ENCODE results near the gene ZNF423.

ZNF423 gene

GRCh38 chr16:49457196-49457595 lies 398.7 kb downstream of the ZNF423 start:
- DNase-seq (ENCODE audit: low read depth), result no peak

DNA sequence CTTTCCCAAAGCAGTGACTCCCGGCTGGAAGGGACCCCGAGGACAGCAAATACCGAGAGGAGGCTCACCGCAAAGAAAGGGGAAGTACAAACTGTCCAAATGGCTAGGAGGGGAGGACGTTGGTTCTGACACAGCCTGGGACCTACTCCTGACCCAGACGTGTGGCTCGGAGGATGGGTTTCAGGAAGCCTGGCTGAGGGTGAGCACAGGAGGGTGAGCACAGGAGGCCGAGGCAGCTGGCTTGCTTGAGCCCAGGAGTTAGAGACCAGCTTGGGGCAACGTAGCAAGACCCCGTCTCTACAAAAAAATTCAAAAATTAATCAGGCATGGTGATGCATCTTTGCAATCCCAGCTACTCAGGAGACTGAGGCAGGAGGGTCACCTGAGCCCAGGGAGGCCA lies 399.1 kb downstream of the ZNF423 start:
- DNase-seq (ENCODE audit: low read depth), result no peak

- no peak for DNase-seq (ENCODE audit: low read depth)
Observed at GRCh38 chr16:49455991-49456745, 399.7 kb downstream of the ZNF423 start.

DNA sequence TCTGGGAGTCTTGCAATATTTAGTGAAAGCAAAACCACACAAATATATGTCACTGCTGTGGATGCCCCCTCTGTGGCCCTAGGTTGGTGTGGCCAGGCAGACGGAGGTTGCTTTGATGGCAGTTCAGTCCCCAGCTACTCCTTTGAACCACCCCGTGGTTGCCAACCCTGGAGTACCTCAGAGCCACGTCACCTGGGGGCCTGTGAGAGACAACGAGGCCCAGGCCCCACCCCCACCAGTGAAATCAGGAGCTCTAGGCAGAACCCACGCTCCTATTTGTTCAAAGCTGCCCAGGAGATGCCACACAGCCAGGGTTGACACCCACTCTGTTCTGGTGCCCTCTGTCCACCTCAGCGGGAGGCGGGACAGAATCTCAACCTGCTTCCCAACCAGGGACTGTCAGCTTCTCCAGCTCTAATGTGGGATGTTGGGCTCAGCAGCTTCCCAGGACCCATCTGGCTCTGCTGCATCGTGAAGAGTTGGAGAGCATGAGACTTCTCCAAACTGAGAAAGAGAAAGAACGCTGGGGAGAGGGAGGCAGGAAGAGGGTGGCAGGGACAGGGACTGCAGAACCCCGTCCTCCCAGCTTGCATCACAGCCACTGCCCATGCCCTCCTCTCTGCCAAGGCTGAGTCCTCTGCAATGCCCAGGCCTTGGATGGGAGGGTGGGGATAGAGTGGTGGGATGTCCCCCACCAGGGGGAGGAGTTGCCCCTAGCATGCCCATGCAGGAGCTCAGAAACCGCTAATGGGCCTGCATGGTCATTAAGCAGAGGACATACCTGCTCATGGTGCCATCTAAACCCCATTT lies 400.5 kb downstream of the ZNF423 start:
- no peak for DNase-seq (ENCODE audit: low read depth)

DNA sequence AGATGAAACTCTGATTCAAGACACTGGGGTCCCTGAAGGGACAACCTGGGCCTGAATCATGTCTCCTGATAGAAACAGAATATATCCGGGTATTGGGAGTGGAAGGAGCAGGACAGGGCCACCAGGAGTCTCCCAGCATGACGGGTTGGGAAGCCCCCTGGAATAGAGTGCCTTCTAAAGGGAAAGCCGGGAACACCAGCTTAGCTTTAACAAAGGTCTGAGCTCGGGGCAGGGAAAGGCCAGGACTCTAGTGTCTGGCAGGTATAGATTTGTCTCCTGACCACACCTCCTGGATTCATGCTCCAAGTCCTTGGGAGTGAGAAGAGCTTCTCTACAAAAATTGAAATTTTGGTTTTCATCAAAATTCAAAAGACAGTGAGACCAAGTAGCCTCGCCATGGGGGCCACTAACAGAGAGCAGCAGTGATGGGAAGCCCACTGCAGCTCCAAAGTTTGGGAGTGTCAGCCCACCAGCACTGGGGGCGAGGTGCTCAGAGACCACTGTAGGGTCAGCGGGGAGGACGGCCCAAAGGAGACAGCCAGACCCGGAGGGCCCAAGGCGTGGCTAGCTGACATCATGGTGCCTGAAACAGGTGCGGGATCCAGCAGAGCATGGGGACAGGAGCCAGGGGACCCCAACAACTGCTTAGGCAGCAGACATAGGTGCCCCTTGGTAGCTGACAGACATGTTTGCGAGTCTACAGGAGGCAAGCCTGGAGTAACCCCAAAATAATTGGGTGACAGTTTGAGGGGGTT lies 401.3 kb downstream of the ZNF423 start:
- DNase-seq (ENCODE audit: low read depth), result no peak

DNA sequence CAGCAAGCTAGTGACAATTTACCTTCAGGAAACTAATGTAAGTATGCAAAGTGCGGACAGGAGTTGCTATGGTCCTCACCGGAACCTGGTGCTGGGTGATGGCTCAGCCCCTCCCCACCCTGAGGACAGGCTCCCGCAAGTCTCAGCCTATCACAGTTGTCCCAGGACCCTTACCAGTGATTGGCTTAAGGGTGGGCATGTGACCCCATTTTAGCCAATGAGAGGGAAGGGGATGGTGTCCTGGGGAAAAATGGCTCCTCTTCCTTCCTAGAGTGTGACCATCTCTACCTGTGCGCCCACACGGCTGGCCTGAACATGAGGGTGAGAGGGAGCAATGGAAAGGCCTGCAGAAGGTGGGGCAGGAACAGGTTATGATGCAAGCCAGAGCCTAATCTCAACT lies 401.9 kb downstream of the ZNF423 start:
- no peak for DNase-seq (ENCODE audit: low read depth)

DNA sequence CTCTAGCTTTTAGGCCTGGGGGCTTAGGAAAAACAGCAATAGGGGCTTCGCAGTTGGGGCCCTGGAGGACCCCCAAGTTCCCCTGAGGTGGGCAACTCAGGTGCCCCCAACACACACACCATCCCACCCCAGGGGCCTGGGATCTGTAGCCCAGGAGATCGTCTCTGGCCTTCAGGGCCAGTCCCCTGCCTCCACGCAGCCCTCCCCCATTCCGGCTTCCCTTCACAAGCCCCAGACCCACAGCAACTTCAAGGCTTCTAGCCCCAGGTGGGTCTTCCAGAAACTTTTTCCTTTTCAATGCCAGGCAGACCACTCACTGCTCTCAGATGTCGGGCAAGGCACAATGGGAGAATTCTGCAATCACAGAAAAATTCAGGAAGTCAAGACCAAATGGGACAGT lies 402.9 kb downstream of the ZNF423 start:
- DNase-seq (ENCODE audit: low read depth), result no peak

DNA sequence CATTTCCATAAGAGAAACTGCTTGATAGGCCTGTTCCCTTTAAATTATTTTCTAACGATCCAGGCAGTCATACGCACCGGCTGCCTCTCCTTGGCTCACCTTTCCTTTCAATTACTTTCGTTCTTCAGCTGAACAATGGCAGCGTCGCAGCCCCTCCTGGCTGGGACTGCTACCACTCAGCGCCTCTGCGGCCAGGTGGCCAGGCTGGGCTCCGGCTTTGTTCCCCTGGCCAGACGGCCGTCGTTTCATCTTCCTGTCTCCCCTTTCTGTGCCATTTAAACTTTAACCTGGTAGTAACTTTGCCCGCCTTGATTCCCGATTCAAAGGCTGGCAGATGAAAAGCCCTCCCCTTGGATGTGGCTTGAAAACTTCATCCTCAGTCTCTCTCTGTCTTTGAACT lies 403.3 kb downstream of the ZNF423 start:
- DNase-seq (ENCODE audit: low read depth), result no peak

DNA sequence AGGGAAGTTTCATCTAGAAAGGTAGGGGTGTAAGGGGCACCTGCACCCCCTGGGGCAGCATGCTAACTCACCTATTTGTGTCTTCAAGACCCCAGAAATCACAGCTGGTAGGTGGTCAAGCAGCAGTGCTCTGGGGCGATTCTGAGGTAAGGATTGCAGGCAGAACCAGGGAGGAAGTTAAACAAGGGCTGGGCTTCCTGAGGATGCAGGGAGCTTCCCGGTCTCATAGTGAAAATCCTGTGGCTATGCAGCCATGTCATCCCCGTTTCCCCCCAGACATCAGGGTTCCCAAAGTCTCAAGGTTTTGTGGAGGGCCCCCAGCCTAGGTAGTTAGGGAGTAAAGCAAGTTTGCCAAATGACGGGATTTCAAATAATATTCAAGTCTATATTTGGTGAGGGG lies 403.8 kb downstream of the ZNF423 start:
- DNase-seq (ENCODE audit: low read depth), result no peak

DNA sequence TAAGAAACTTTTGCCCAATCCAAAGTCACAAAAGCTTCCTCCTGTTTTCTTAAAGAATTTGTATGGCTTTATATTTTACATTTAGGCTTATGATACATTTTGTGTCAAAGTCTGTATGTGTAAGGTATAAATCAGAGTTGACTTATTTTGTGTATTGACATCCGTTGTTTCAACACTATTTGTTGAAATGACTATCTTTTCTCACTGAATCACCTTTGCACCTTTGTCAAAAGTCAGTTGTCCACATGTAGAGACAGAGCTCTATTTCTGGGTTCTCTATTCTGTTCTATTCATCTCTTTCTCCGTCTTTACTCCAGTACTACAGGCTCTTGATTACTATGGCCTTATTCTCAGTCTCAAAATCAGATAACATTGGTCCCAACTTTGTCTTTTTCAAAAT lies 409.1 kb downstream of the ZNF423 start:
- DNase-seq (ENCODE audit: low read depth), result no peak

DNA sequence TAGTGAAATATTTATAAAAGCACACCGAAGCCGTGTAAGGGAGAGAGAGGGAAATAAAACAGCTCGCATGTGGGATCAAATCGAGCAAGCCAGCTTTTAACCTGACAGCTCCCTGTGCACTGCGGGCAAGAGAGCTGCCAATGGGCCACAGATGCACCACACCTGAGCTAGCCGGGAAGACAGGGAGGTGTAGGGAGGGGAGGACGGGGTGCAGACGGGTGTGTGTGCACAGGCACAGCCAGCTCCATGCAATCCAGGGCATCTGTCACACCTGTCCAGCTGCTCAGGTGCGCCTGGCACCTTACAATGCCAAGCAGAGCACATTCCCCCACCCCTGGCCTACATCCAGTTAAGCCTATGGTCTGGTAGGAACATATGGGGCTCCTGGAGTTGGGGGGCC lies 412.3 kb downstream of the ZNF423 start:
- no peak for DNase-seq (ENCODE audit: low read depth)

- DNase-seq (ENCODE audit: low read depth), result no peak
Observed at GRCh38 chr16:49442805-49443204, 413.1 kb downstream of the ZNF423 start.

DNA sequence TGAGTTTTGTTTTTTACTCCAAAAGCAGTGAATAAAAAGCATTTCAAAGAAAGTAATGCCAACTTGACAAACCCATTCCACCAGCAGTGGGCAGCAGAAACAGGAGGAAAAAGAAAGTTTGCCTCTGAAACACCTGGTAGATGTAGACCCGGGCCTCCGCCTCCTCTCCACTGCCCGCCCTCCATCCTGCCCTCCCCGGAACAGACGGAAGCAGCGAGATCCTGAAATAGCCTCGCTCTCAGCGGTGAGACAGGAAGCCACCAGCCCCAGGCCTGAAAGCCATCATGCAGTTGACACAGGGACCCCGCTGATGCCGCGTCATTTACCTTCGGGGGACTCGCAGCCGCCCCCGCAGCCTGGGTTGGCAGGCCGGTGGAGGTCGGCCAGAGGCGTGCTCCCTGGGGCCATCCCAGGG lies 414.5 kb downstream of the ZNF423 start:
- DNase-seq (ENCODE audit: low read depth), result no peak

- no peak for DNase-seq (ENCODE audit: low read depth)
Observed at GRCh38 chr16:49440156-49441065, 415.5 kb downstream of the ZNF423 start.

GRCh38 chr16:49439676-49440075 lies 416.2 kb downstream of the ZNF423 start:
- DNase-seq (ENCODE audit: low read depth), result no peak

DNA sequence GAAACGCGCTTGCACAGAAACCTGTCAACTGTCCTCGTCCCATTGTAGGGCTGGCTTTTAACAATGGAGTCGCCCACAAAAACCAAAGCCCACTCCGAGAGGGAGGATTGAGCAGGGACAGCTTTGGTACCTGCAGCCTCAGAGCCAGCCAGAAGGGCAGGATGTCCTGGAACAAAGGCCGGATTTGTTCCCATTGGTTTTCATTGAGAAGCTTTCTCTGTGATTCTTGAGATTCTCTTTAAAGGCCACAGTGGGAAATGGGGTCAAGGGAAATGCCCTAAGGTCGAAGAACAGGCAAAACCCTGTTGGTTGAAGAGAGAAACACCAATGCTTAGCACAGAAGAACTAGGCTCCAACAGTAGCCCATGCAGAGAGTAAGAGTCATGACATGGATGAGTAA lies 416.9 kb downstream of the ZNF423 start:
- DNase-seq (ENCODE audit: low read depth), result no peak
